Kidney capillary endothelial cell (primary cell): Measurements from ENCODE around the gene CHRND.
A peak's percentile ranks its signal among the peaks of the same experiment; 100 is the strongest.

Experiments used
- DNase-seq: peaks from one replicate; pipeline ENCODE4 v3.0.0-alpha.2; 2018; ENCODE audit warnings: low spot score

Gene CHRND

GRCh38 chr2:232576995-232577394, 51.0 kb downstream of the CHRND start:
- no peak for DNase-seq

DNA sequence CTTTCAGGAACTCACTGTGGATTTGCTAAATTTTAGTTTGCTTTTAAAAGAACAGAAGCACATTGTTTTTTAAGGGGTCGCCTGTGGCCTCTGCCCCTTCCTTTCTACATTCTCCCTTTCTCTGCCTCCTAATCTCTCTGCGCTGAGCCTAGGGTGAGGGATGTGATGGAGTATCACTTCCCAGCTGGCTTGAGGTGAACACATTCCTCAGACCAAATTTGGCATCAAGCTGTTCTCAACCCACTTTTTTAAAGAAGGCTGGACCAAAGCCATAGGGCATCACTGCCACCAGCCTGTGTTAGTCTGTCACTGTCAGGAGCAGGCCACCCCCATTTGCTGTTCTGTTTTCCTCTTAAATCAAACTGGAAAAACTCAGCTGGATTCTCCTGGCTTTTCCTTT, 51.9 kb downstream of the CHRND start:
- no peak for DNase-seq

DNA sequence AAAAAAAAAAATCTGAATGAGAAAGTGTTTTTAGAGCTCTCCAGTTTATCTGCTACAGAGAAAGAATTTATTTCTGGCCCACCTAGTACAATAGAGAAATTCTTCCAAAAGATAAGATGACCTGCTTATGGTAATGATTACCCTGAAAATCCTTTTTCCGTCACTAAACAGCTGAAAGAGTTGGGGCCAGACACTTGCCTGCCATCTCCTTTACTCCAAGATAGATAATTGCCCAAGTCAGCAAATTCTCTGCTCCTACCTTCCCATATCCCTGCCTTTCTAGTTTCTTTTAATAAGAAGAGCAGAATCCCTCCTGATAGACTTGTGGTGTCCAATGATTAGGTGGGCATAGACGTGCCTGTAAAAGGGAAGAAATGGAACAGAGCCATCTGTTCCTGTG, 52.7 kb downstream of the CHRND start:
- no peak for DNase-seq

GRCh38 chr2:232580648-232580981, 54.7 kb downstream of the CHRND start:
- no peak for DNase-seq

DNA sequence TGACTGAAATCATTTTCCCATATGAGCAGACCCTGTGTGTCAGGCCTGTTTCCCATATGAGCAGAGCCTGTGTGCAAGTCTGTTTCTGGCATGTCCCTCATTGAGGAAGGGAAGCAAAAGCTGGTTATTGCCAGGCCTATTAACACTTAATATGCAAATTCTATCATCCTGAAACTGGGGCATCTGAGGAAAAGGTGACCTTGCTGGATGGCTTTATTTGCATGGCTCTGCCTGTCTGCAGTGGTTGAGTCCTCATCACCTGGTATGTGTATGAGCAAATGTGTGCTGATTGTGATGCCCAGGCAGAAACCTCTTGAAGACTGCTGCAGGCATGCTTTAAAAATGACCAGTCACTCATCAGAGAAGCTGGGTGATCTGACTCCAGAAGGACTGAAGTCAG, 55.8 kb downstream of the CHRND start:
- no peak for DNase-seq

- DNase-seq, result peak; percentile 12
Observed at GRCh38 chr2:232584238-232584637, 58.3 kb downstream of the CHRND start.
